MM.1S (cell line): ENCODE measurements around the gene NUMB.

Experiments used
- DNase-seq: peaks from one replicate; pipeline ENCODE4 v3.0.0-alpha.2; 2015
- H2AFZ ChIP-seq: fragments of 300-600 bp; sonication (generic); 2 replicates; pipeline ENCODE4 v1.6.0; 2016; ENCODE audit warnings: antibody characterized with exemption, low read length
- H3F3A ChIP-seq: fragments of 300-600 bp; sonication (generic); 2 replicates; pipeline ENCODE4 v1.6.1; 2016; ENCODE audit warnings: mild to moderate bottlenecking, antibody characterized with exemption, low read length, moderate library complexity, mixed read lengths; ENCODE audit not compliant: insufficient read depth
- H3K27ac ChIP-seq: fragments of 300-600 bp; sonication (generic); 2 replicates; pipeline ENCODE4 v1.5.1; 2016; ENCODE audit warnings: mild to moderate bottlenecking, low read length
- H3K27me3 ChIP-seq: fragments of 300-600 bp; sonication (generic); replicated peaks from 2 replicates; pipeline ENCODE4 v1.6.0; 2016; ENCODE audit warnings: low read length; ENCODE audit not compliant: insufficient read depth
- H3K36me3 ChIP-seq: fragments of 300-600 bp; sonication (generic); replicated peaks from 2 replicates; pipeline ENCODE4 v1.6.1; 2016; ENCODE audit warnings: mild to moderate bottlenecking, low read length, mixed read lengths; ENCODE audit not compliant: insufficient read depth
- H3K4me1 ChIP-seq: fragments of 300-600 bp; sonication (generic); 2 replicates; pipeline ENCODE4 v1.6.1; 2016; ENCODE audit warnings: low read length, mixed read lengths
- H3K4me2 ChIP-seq: fragments of 300-600 bp; sonication (generic); 2 replicates; pipeline ENCODE4 v1.6.0; 2016; ENCODE audit warnings: low read depth, low read length
- H3K4me3 ChIP-seq: fragments of 300-600 bp; sonication (generic); 2 replicates; pipeline ENCODE4 v1.5.1; 2016; ENCODE audit warnings: low read length, mixed read lengths
- H3K79me2 ChIP-seq: fragments of 300-600 bp; sonication (generic); 2 replicates; pipeline ENCODE4 v1.6.1; 2016; ENCODE audit warnings: mixed run types, low read length, mixed read lengths
- H3K9ac ChIP-seq: fragments of 300-600 bp; sonication (generic); 2 replicates; pipeline ENCODE4 v1.6.1; 2016; ENCODE audit warnings: low read length, mixed read lengths
- H3K9me2 ChIP-seq: fragments of 300-600 bp; sonication (generic); replicated peaks from 2 replicates; pipeline ENCODE4 v1.6.1; 2016; ENCODE audit warnings: mild to moderate bottlenecking, low read length, mixed read lengths; ENCODE audit not compliant: insufficient read depth
- H3K9me3 ChIP-seq: fragments of 300-600 bp; sonication (generic); replicated peaks from 2 replicates; pipeline ENCODE4 v1.6.1; 2016; ENCODE audit warnings: mild to moderate bottlenecking, low read length, mixed read lengths; ENCODE audit not compliant: insufficient read depth
- H4K20me1 ChIP-seq: fragments of 300-600 bp; sonication (generic); 2 replicates; pipeline ENCODE4 v1.6.1; 2016; ENCODE audit warnings: mild to moderate bottlenecking, low read length, moderate library complexity, mixed read lengths; ENCODE audit not compliant: insufficient read depth
- CTCF ChIP-seq: fragments of 300-600 bp; sonication (generic); IDR thresholded peaks from 2 replicates; pipeline ENCODE4 v1.5.1; 2016; ENCODE audit warnings: antibody characterized with exemption, low read length, mixed read lengths
- EZH2 ChIP-seq: fragments of 300-600 bp; sonication (generic); optimal IDR thresholded peaks from 2 replicates; pipeline ENCODE3; 2017; ENCODE audit warnings: low read depth, mild to moderate bottlenecking, antibody characterized with exemption, low read length, mixed read lengths
- EZH2phosphoT487 ChIP-seq: fragments of 300-600 bp; sonication (generic); IDR thresholded peaks from 2 replicates; pipeline ENCODE4 v1.6.1; 2018; ENCODE audit warnings: antibody characterized with exemption, low read length

NUMB gene

GRCh38 chr14:73403181-73403752, 55.1 kb downstream of the NUMB start:
- Histone ChIP-seq H3K9me3 (no peaks in the 10 kb centered on the region), H3K4me1 (0 out of 2 replicates have a peak, but pooled peaks cover 6% of the 10 kb centered on the region), H4K20me1 (no peaks in the 10 kb centered on the region), H3K9ac (no peak overlapping the region), H3K27me3 (no peaks in the 10 kb centered on the region), H3F3A (no peaks in the 10 kb centered on the region), H3K9me2 (no peaks in the 10 kb centered on the region), H3K27ac (no peak overlapping the region), H3K79me2 (no peaks in the 10 kb centered on the region), H2AFZ (no peak overlapping the region), H3K4me2 (no peak overlapping the region), H3K36me3 (no peaks in the 10 kb centered on the region), H3K4me3 (no peak overlapping the region)
- DNase-seq, result no peak
- TF ChIP-seq EZH2phosphoT487, result no peak
- no peak for TF ChIP-seq EZH2
- TF ChIP-seq CTCF, result no peak

GRCh38 chr14:73402579-73402978, 55.8 kb downstream of the NUMB start:
- H3K4me1 ChIP-seq, result 0 out of 2 replicates have a peak, but pooled peaks cover 6% of the 10 kb centered on the region
- peak; percentile 10 for DNase-seq
- no peak overlapping the region; the same call in 1 of the 2 replicates for H3K4me2 ChIP-seq
- no peaks in the 10 kb centered on the region for H3F3A ChIP-seq
- TF ChIP-seq CTCF, result no peak
- TF ChIP-seq EZH2, result no peak
- TF ChIP-seq EZH2phosphoT487, result no peak
- H3K79me2 ChIP-seq, result no peaks in the 10 kb centered on the region
- H2AFZ ChIP-seq, result no peak overlapping the region
- H4K20me1 ChIP-seq, result no peaks in the 10 kb centered on the region
- no peaks in the 10 kb centered on the region for H3K36me3 ChIP-seq
- no peak overlapping the region for H3K4me3 ChIP-seq
- H3K9ac ChIP-seq, result no peak overlapping the region
- no peaks in the 10 kb centered on the region for H3K27me3 ChIP-seq
- no peaks in the 10 kb centered on the region for H3K9me2 ChIP-seq
- H3K27ac ChIP-seq, result no peak overlapping the region
- H3K9me3 ChIP-seq, result no peaks in the 10 kb centered on the region

- Histone ChIP-seq H3K4me2 (no peak overlapping the region), H2AFZ (no peak overlapping the region), H4K20me1 (no peaks in the 10 kb centered on the region), H3K27ac (no peak overlapping the region), H3K9me3 (no peaks in the 10 kb centered on the region), H3K4me1 (0 out of 2 replicates have a peak, but pooled peaks cover 1% of the 10 kb centered on the region), H3K79me2 (no peaks in the 10 kb centered on the region), H3K9ac (no peak overlapping the region), H3K36me3 (no peaks in the 10 kb centered on the region), H3K4me3 (no peak overlapping the region), H3F3A (no peaks in the 10 kb centered on the region), H3K27me3 (no peaks in the 10 kb centered on the region), H3K9me2 (no peaks in the 10 kb centered on the region)
- no peak for TF ChIP-seq EZH2
- TF ChIP-seq EZH2phosphoT487, result no peak
- no peak for TF ChIP-seq CTCF
- no peak for DNase-seq
Measured at GRCh38 chr14:73397810-73398209, 60.5 kb downstream of the NUMB start.
